H1 (cell line): ENCODE results near the gene NEDD4.

ENCODE experiments used
- CEBPB ChIP-seq: IDR thresholded peaks from 2 replicates; pipeline ENCODE4 v1.6.1; 2012; ENCODE audit warnings: low read depth, low read length
- CHD2 ChIP-seq: IDR thresholded peaks from 2 replicates; pipeline ENCODE4 v1.6.1; 2012; ENCODE audit warnings: low read length, improper control_type of control experiment
- CTCF ChIP-seq, 3 experiments: IDR thresholded peaks; 1 replicate in 2 of 3; 2 replicates in 1 of 3; pipeline versions ENCODE4 v1.5.1 to v1.6.1; 2011; ENCODE audit warnings: low read length in 3 of 3, mild to moderate bottlenecking in 3 of 3, inconsistent platforms in 2 of 3, low read depth in 1 of 3, moderate library complexity in 1 of 3; ENCODE audit not compliant: insufficient read depth in 1 of 3; ENCODE audit errors: control extremely low read depth in 1 of 3
- GTF2F1 ChIP-seq: IDR thresholded peaks from 2 replicates; pipeline ENCODE4 v1.6.1; 2012; ENCODE audit warnings: low read depth, low read length, improper control_type of control experiment, borderline replicate concordance
- POLR2A ChIP-seq, 2 experiments: IDR thresholded peaks; 1 replicate in 1 of 2; 2 replicates in 1 of 2; pipeline ENCODE4 v1.6.1; 2011; ENCODE audit warnings: low read depth in 2 of 2, low read length in 2 of 2, mild to moderate bottlenecking in 2 of 2; ENCODE audit errors: control extremely low read depth in 1 of 2
- POLR2AphosphoS5 ChIP-seq: IDR thresholded peaks from 2 replicates; pipeline ENCODE4 v1.6.1; 2011; ENCODE audit warnings: low read depth, low read length
- RAD21 ChIP-seq, 2 experiments: IDR thresholded peaks in 1 of 2; conservative IDR thresholded peaks in 1 of 2; 2 replicates each; pipeline ENCODE4 v1.6.1; 2011; ENCODE audit warnings: low read depth in 2 of 2, low read length in 2 of 2, improper control_type of control experiment in 1 of 2, inconsistent platforms in 1 of 2, mild to moderate bottlenecking in 1 of 2, moderate library complexity in 1 of 2
- RFX5 ChIP-seq: IDR thresholded peaks from 2 replicates; pipeline ENCODE4 v1.6.1; 2011; ENCODE audit warnings: low read depth, low read length, improper control_type of control experiment, borderline replicate concordance
- SAP30 ChIP-seq: fragments of 300-600 bp; sonication (generic); IDR thresholded peaks from 2 replicates; pipeline ENCODE4 v1.7.1; 2012; ENCODE audit warnings: low read length, moderate library complexity, mild to moderate bottlenecking, inconsistent platforms; ENCODE audit not compliant: insufficient read depth, insufficient replicate concordance
- SP4 ChIP-seq: IDR thresholded peaks from 2 replicates; pipeline ENCODE4 v1.6.1; 2012; ENCODE audit warnings: low read length, inconsistent platforms
- TF ChIP-seq, protein P1 (sequence below): IDR thresholded peaks from 2 replicates; pipeline ENCODE4 v1.6.1; 2012; ENCODE audit warnings: low read length, inconsistent platforms

GRCh38 chr15:55829826-55830225 is 163.6 kb downstream of the NEDD4 start:
- TF ChIP-seq RAD21 (IDR thresholded peaks at IDR 0.05 in 1 of 2, conservative IDR thresholded peaks at IDR 0.05 in 1 of 2; ENCODE audit: low read depth in 2 of 2, low read length in 2 of 2) (no peak), CTCF (IDR thresholded peaks at IDR 0.05; ENCODE audit: control extremely low read depth in 1 of 3, insufficient read depth in 1 of 3, low read depth in 1 of 3, low read length in 3 of 3) (no peak), CEBPB (no peak), CHD2 (no peak), POLR2A (IDR thresholded peaks at IDR 0.05; ENCODE audit: control extremely low read depth in 1 of 2, low read depth in 2 of 2, low read length in 2 of 2) (no peak), SAP30 (no peak), GTF2F1 (no peak), SP4 (no peak), POLR2AphosphoS5 (no peak), RFX5 (no peak)
- TF ChIP-seq, protein P1, sequence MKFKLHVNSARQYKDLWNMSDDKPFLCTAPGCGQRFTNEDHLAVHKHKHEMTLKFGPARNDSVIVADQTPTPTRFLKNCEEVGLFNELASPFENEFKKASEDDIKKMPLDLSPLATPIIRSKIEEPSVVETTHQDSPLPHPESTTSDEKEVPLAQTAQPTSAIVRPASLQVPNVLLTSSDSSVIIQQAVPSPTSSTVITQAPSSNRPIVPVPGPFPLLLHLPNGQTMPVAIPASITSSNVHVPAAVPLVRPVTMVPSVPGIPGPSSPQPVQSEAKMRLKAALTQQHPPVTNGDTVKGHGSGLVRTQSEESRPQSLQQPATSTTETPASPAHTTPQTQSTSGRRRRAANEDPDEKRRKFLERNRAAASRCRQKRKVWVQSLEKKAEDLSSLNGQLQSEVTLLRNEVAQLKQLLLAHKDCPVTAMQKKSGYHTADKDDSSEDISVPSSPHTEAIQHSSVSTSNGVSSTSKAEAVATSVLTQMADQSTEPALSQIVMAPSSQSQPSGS: no peak
